Heart right ventricle (tissue), 16 donors: ENCODE data around the gene NECTIN2. TPM values are rescaled to one million over a fixed set of nuclear protein-coding genes. Genes with fewer than 3 reads are reported as not detected.

Experiments
- ATAC-seq, 8 donors: fragments of 200-7000 bp; cut with Tn5 transposase; one replicate each; pipeline ENCODE4 v1.9.1; 2020; ENCODE audit warnings: mild to moderate bottlenecking in 8 of 8, moderate library complexity in 8 of 8, moderate number of reproducible peaks in 1 of 8
- DNase-seq, 2 donors: peaks; one replicate each; pipeline ENCODE4 v3.0.0-alpha.2; 2020
- H3K27ac ChIP-seq, 10 donors: fragments of 200-600 bp; sonication (generic) in 2 of 10; one replicate each; pipeline versions ENCODE4 v1.5.0 to v1.8.0; 2020 to 2022; ENCODE audit warnings: mild to moderate bottlenecking in 3 of 10
- H3K27me3 ChIP-seq, 7 donors: fragments of 200-600 bp; one replicate each; pipeline ENCODE4 v1.8.0; 2021 to 2022; ENCODE audit warnings: mild to moderate bottlenecking in 2 of 7
- H3K36me3 ChIP-seq, 9 donors: fragments of 200-600 bp; sonication (generic) in 1 of 9; one replicate each; pipeline versions ENCODE4 v1.5.0 to v1.8.0; 2020 to 2022; ENCODE audit warnings: mild to moderate bottlenecking in 2 of 9
- H3K4me1 ChIP-seq, 9 donors: fragments of 200-600 bp; sonication (generic) in 1 of 9; one replicate each; pipeline versions ENCODE4 v1.5.0 to v1.8.0; 2020 to 2022; ENCODE audit warnings: mild to moderate bottlenecking in 4 of 9
- H3K4me3 ChIP-seq, 10 donors: fragments of 200-600 bp; sonication (generic) in 2 of 10; one replicate each; pipeline versions ENCODE4 v1.5.0 to v1.8.0; 2020 to 2022; ENCODE audit warnings: mild to moderate bottlenecking in 7 of 10, moderate library complexity in 2 of 10
- H3K9me3 ChIP-seq, 11 donors: fragments of 200-600 bp in 10 of 11; sonication (generic) in 2 of 11; one replicate each; pipeline versions ENCODE4 v1.5.0 to v1.8.0; 2013 to 2022; ENCODE audit warnings: mild to moderate bottlenecking in 2 of 11, control low read depth in 1 of 11, moderate library complexity in 1 of 11
- WGBS, 2 donors: extraction: QIAGEN DNeasy Blood & Tissue Kit; methylation state at CpG; one replicate each; pipeline ENCODE4 v1.1.7; 2013; ENCODE audit warnings: inconsistent platforms in 1 of 2; 5-methylcytosine and 5-hydroxymethylcytosine counted together
- intact Hi-C, 10 donors: fragments of 100-400 bp; cut with DNase I; formaldehyde crosslinking; loops; one replicate each; pipeline versions ENCODE4 v1.11.1 to v1.14.2; 2022
- polyA plus RNA-seq, 2 donors: library from polyadenylated mRNA; stranded (reverse); fragments of 200-250 nt; gene quantifications; one replicate each; pipeline ENCODE4 v1.2.3, GENCODE V29; 2013
- total RNA-seq, 10 donors: library from RNA; stranded (reverse); fragmentation: NEBNext Ultra II Directional in 3 of 10; extraction: Animal tissue kit (Norgen Biotek cat#: 25700) in 3 of 10; gene quantifications; one replicate each; pipeline versions ENCODE4 v1.2.1 to v1.2.4, GENCODE V29; 2021 to 2023
- TF ChIP-seq, protein P1 (sequence below), 9 donors: fragments of 200-600 bp; sonication (generic) in 2 of 9; IDR thresholded peaks; one replicate each; pipeline versions ENCODE4 v1.5.0 to v1.8.0; 2021 to 2022; ENCODE audit warnings: antibody characterized with exemption in 9 of 9, mild to moderate bottlenecking in 5 of 9, moderate library complexity in 1 of 9
- donor health status: Arrhythmogenic right ventricular cardiomyopathy.
- donor health status: ischemic (EF 13 %, LVEDD 7.1; RV severe dilation, severe dysfunction).
- donor health status: healthy with polysubstance abuse.
- donor health status: DM: no; HTN: yes; CAD: no.
- donor health status: DM: no; HTN: no; CAD: no.
- donor health status: ischemic (EF 25% LVEDD 6.9; RV normal size, moderate dysfunction).
- donor health status: ischemic (EF 25% LVEDD 5.7; RV mildly dilated, moderate dysfunction).
- donor health status: healthy.
- donor health status: DM: yes; HTN: yes; CAD: no.
- donor health status: Ischemic cardiomyopathy.
- donor health status: ischemic (EF 35%, LVEDD 5.7; RV mildly dilated, moderate dysfunction).
- donor health status: nonischemic (EF 11% LVEDD 7.7; RV severe dilation, severe dysfunction).
- donor health status: DM: yes; HTN: yes; CAD: no.
- donor health status: PGD.
- donor health status: ischemic (EF 29% LVEDD 5.4; RV normal size, mild dysfunction).
- donor health status: nonischemic (EF 23%, LVEDD 6.1; RV moderate dilation, normal function).

The NECTIN2 gene
- total and polyA plus RNA-seq, 12 donors: 34.1 to 96.8 (median 49.0) TPM

DNA sequence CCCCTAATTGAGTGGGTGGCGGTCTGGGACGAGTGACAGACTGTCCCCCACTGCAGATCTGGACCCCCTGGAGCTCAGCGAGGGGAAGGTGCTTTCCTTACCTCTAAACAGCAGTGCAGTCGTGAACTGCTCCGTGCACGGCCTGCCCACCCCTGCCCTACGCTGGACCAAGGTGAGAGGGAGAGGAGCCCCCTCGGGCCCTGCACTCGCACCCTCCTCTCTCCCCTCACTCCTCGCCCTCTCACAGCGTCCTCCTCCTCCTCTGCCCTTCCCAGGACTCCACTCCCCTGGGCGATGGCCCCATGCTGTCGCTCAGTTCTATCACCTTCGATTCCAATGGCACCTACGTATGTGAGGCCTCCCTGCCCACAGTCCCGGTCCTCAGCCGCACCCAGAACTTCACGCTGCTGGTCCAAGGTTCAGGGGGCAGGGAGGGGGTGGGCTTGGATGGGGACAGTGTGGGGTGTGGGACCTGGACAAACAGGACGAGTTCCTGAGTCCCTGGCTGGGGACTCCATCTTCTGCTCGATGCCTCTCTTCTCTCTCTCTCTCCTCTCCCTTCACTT, 27.5 kb upstream of the NECTIN2 start:
- TF ChIP-seq, protein P1, sequence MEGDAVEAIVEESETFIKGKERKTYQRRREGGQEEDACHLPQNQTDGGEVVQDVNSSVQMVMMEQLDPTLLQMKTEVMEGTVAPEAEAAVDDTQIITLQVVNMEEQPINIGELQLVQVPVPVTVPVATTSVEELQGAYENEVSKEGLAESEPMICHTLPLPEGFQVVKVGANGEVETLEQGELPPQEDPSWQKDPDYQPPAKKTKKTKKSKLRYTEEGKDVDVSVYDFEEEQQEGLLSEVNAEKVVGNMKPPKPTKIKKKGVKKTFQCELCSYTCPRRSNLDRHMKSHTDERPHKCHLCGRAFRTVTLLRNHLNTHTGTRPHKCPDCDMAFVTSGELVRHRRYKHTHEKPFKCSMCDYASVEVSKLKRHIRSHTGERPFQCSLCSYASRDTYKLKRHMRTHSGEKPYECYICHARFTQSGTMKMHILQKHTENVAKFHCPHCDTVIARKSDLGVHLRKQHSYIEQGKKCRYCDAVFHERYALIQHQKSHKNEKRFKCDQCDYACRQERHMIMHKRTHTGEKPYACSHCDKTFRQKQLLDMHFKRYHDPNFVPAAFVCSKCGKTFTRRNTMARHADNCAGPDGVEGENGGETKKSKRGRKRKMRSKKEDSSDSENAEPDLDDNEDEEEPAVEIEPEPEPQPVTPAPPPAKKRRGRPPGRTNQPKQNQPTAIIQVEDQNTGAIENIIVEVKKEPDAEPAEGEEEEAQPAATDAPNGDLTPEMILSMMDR (IDR thresholded peaks at IDR 0.05): no peak
- ATAC-seq: no peak
- H3K4me1 ChIP-seq: peaks cover 0 to 41% (median 22%) of the 10 kb centered on the region in 9 donors
- H3K36me3 ChIP-seq: peaks cover 0 to 54% (median 8%) of the 10 kb centered on the region in 9 donors
- H3K27me3 ChIP-seq: no peaks in the 10 kb centered on the region
- WGBS, 2 donors: 88 to 91% methylated on average over 20 of the region's 20 CpGs
- intact Hi-C loops: no loop called here
- DNase-seq: no peak
- H3K27ac ChIP-seq: peak overlapping the region in 1 of 10 donors; percentile 6
- H3K4me3 ChIP-seq: no peak overlapping the region
- H3K9me3 ChIP-seq: no peaks in the 10 kb centered on the region

DNA sequence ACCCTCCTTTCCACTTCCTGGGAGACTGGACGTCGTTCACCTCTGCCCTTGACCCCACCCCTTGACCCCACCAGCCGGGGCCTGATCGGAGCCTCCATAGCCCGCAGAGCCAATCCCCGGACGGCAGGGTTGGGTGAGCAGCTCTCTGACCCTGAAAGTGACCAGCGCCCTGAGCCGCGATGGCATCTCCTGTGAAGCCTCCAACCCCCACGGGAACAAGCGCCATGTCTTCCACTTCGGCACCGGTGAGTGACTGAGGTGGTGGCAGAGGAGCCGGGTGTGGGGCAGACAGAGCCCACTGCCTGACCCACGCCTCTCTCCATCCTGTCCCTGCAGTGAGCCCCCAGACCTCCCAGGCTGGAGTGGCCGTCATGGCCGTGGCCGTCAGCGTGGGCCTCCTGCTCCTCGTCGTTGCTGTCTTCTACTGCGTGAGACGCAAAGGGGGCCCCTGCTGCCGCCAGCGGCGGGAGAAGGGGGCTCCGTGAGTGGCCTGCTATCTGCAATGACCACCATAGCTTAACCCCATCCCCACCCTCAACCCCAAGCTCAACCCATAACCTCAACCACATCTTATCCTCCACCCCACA, 26.8 kb upstream of the NECTIN2 start:
- DNase-seq (no peak), ATAC-seq (no peak)
- WGBS, 2 donors: 90 to 91% methylated on average over 28 of the region's 28 CpGs
- H3K27me3 ChIP-seq: no peaks in the 10 kb centered on the region
- peaks cover 0 to 46% (median 4%) of the 10 kb centered on the region in 9 donors for H3K36me3 ChIP-seq
- peaks cover 0 to 39% (median 22%) of the 10 kb centered on the region in 9 donors for H3K4me1 ChIP-seq
- TF ChIP-seq, protein P1 (IDR thresholded peaks at IDR 0.05): no peak
- peak overlapping the region in 2 of 10 donors; percentile 9 to 26 for H3K27ac ChIP-seq
- H3K9me3 ChIP-seq: no peaks in the 10 kb centered on the region
- intact Hi-C loops: no loop called here
- H3K4me3 ChIP-seq: no peak overlapping the region

DNA sequence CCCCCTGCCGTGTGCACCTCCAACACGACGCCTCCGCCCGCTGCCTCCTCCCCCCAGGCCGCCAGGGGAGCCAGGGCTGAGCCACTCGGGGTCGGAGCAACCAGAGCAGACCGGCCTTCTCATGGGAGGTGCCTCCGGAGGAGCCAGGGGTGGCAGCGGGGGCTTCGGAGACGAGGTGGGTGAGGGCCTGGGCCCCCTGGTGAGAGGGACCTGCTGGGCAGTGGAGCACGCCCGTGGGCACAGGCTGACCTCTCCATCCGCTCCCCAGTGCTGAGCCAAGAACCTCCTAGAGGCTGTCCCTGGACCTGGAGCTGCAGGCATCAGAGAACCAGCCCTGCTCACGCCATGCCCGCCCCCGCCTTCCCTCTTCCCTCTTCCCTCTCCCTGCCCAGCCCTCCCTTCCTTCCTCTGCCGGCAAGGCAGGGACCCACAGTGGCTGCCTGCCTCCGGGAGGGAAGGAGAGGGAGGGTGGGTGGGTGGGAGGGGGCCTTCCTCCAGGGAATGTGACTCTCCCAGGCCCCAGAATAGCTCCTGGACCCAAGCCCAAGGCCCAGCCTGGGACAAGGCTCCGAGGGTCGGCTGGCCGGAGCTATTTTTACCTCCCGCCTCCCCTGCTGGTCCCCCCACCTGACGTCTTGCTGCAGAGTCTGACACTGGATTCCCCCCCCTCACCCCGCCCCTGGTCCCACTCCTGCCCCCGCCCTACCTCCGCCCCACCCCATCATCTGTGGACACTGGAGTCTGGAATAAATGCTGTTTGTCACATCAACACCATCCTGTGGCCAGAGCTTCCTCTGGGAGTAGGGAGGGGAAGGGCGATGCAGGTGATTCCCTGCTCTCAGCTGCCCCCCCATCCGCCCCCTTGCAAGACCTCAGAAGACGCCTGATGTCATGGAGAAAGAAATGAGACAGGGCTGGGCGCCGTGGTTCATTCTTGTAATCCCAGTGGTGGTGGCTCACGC, 25.2 kb upstream of the NECTIN2 start:
- Histone ChIP-seq H3K9me3 (no peaks in the 10 kb centered on the region), H3K27me3 (no peaks in the 10 kb centered on the region), H3K4me3 (peak overlapping the region in 7 of 10 donors; percentile 9 to 40 (median 35)), H3K4me1 (peaks cover 0 to 39% (median 22%) of the 10 kb centered on the region in 9 donors), H3K27ac (peak overlapping the region; percentile 50 to 92 (median 84)), H3K36me3 (peaks cover 0 to 30% (median 0%) of the 10 kb centered on the region in 9 donors)
- intact Hi-C loops: loop anchor here in 1 of 10 donors (1.0 kb wide), 1 partner anchor 24 kb away; no protein-coding TSS in a partner anchor
- DNase-seq (peak; percentile 80 to 88), ATAC-seq (peak; percentile 75 to 93 (median 88))
- TF ChIP-seq, protein P1 (IDR thresholded peaks at IDR 0.05): no peak
- WGBS, 2 donors: 12 to 18% methylated on average over 30 to 35 of the region's 35 CpGs

DNA sequence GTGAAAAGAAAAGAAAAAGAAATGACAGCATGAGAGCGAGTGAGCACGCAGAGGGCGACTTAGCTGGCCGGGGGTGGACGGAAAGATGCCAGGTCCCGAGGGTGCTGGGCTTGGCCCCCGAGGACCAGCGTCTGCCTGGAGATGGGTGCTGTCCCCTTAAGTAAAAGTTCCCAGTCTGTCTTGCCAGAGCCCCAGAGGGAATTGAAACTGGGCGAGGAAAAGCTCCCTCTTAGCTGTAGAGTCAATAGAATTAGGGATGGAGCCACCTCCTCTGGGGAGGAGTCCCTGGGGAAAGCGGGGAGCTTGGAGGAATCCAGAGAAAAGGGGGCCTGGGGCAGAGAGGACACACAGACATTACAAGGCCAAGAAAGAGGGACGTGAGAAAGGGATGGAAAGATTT, 23.9 kb upstream of the NECTIN2 start:
- intact Hi-C loops: no loop called here
- TF ChIP-seq, protein P1 (IDR thresholded peaks at IDR 0.05): no peak
- Histone ChIP-seq H3K9me3 (no peaks in the 10 kb centered on the region), H3K4me1 (peaks cover 0 to 39% (median 22%) of the 10 kb centered on the region in 9 donors), H3K36me3 (peaks cover 0 to 20% (median 0%) of the 10 kb centered on the region in 9 donors), H3K27ac (peak overlapping the region in 8 of 10 donors; percentile 36 to 92 (median 86)), H3K27me3 (no peaks in the 10 kb centered on the region), H3K4me3 (no peak overlapping the region)
- 42 to 49% methylated on average over 11 of the region's 11 CpGs for WGBS, 2 donors
- DNase-seq: peak in 1 of 2 donors; percentile 49
- ATAC-seq: peak in 1 of 8 donors; percentile 17
